Head of caudate nucleus (tissue), 42 donors: ENCODE measurements around the gene FCHO1.
"Not testable (repeated sequence)": the region's sequence is repeated elsewhere in the genome, so short reads cannot be mapped to it uniquely, and the experiment has no call there.

ENCODE experiments used
- DNase-seq, 42 donors: peaks; one replicate each; pipeline versions ENCODE4 v3.0.0 to v3.0.0-alpha.2; 2020 to 2021; ENCODE audit warnings: mixed read lengths in 7 of 42
- intact Hi-C: fragments of 100-400 bp; cut with DNase I; formaldehyde crosslinking; loops from one replicate; pipeline ENCODE4 v1.15.0; 2022

Gene FCHO1

DNA sequence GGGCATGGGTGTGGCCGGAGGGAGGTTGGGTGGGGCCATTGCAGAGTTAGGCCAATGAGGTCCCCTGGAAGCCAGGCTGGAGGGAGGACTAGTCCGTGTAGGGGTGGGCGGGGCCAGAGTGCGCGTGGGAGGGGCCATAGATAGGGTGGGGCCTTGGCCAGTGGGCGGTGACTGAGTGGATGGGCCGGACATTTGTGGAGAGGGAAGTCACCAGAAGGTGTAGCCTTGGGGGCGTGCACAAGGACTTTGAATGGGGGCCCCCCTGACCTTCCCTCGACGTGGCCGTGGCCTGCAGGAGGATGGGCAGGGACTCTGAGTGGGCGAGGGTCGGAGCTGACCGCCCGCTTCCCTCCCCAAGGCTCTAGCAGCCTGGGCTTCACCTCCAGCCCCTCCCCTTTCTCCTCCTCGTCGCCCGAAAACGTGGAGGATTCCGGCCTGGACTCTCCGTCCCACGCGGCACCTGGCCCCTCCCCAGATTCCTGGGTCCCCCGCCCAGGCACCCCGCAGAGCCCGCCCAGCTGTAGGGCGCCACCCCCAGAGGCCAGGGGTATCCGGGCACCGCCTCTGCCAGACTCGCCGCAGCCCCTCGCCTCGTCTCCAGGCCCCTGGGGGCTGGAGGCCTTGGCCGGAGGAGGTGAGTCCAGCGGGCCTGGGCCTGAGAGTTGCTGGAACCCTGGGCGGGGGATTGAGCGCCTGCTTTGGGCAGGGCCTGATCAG is 27.1 kb downstream of the FCHO1 start:
- DNase-seq: peak in 20 of 42 donors; percentile 18 to 74 (median 45)
- intact Hi-C loops: no loop called here

DNA sequence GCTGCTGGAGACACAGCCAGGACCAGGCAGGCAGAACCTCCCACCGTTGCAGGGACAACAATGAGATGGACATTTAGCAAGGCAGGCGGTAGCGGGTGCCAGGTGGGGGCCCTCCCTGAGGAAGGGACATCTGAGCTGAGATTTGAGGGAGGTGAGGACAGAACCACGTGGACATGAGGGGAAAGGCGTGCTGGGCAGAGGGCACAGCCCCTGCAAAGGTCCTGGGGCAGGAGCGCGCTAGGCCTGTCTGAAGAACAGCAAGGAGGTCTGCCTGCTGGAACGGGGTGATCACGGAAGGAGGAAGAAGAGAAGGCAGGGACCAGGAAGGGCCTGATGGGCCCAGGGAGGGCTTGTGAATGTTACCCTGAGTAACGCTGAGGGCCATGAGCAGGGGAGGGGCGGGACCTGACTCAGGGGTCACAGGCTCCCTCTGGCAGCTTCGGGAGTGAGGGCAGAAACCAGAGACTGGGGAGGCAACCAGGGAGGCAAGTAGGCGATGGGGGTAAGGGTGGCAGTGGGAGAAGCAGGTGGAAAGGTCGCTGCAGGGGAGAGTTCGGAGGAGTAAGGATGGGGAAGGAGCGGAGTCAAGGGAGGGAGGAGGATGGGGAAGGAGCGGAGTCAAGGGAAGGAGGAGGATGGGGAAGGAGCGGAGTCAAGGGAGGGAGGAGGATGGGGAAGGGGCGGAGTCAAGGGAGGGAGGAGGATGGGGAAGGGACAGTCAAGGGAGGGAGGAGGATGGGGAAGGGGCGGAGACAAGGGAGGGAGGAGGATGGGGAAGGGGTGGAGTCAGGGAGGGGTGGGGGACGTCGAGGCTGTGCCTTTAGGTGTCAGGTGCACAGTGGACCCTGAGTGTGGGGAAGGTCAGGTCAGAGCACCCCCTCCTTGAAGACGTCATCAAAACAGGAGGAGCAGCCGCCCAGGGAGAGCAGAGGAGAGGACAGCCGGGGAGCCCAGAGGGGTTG is 28.0 kb downstream of the FCHO1 start:
- intact Hi-C loops: no loop called here
- peak in 38 of 42 donors; percentile 16 to 84 (median 58) for DNase-seq

DNA sequence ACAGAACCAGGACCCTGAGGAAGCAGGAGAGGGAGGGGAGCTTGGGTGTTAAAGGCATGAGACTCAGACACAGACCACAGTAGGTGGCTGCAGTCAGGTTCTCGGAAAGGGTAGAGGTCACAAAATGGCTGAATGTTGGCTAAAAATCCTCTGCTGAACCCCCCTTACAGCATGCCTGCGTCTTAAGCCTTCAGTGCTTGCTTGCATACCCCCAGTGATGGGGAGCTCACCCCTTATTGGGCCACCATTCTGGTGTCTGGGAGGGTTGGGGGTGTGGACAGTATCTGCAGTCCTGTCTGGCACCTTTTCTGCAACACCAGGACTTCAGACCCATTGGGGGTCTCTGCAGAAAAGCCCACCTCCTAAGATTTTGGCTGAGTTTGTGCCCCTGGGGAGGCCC is 29.5 kb downstream of the FCHO1 start:
- intact Hi-C loops: loop anchor here (5.0 kb wide), 1 partner anchor 78 kb away; no protein-coding TSS in a partner anchor
- DNase-seq: no peak

DNA sequence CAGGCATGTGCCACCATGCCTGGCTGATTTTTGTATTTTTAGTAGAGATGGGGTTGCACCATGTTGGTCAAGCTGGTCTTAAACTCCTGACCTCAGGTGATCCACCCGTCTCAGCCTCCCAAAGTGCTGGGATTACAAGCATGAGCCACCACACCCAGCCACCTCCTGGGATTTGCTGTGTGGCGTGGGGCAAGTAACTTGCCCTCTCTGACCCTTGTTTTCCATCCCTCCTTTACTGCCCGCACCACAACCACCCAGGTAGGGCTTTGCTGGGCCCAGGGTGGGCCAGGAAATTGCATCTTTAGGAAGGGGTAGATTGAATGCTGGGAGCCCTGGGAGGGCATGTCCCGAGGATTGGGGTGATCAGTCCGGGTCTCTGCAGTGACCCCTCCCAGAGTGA is 32.4 kb downstream of the FCHO1 start:
- intact Hi-C loops: loop anchor here (5.0 kb wide), 1 partner anchor 81 kb away; no protein-coding TSS in a partner anchor
- DNase-seq: not testable (repeated sequence)

DNA sequence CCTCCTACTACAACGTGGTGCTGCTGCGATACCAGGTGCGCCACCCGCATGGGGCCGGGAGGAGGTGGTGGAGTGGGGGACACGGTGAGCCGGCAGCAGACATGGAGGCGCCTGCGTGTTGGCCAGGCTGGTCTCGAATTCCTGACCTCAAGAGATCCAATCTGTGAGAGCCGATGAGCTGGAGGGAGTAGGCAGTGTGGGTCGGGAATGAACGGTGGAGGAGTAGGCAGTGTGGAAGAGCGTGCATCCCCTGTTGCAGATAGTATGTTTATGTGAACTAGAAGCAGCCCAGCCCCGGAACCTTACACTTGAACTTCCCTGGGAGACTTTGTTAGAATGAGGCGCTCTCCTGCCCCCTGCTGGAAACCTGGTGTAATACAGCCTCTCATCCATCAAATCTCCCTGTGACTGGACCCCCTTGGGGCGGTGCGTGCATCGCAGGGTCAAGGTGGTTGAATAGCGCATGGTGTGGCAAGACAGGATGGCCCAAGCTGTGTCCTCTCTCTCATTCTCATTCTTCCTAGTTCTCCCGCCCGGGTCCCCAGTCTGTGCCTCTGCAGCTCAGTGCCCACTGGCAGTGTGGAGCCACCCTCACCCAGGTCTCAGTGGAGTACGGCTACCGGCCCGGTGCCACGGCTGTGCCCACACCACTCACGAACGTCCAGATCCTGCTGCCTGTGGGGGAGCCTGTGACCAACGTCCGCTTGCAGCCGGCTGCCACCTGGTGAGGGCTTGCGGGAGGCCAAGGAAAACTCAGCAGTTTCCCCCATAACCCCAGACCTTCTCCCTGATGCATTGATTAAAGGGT is 33.1 kb downstream of the FCHO1 start:
- intact Hi-C loops: loop anchor here (5.0 kb wide), 1 partner anchor 82 kb away; no protein-coding TSS in a partner anchor
- peak; percentile 58 to 90 (median 80) for DNase-seq

DNA sequence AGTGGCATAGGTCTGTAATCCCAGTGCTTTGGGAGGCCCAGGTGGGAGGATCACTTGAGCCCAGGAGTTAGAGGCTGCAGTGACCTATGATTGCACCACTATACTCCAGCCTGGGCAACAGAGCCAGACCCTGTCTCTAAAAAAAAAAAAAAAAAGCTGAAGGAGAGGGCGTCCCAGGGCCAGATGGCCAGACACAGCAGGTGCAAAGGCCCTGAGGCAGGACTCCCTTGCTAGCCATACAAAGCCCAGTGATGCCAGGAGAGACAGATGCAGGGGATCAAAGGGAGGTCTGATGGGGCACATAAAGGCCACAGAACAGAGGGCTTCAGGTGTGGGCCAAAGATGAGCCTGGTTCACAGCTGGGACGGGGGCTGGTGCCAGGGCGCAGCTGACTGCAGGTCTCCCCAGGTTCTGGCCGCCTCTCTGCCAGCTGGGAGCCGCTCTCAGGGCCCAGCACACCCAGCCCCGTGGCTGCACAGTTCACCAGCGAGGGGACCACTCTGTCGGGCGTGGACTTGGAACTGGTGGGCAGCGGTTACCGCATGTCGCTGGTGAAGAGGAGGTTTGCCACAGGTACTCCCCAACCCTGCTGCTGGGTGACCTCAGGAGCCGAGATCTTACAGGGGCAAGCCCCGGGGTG is 36.1 kb downstream of the FCHO1 start:
- intact Hi-C loops: no loop called here
- DNase-seq: no peak

DNA sequence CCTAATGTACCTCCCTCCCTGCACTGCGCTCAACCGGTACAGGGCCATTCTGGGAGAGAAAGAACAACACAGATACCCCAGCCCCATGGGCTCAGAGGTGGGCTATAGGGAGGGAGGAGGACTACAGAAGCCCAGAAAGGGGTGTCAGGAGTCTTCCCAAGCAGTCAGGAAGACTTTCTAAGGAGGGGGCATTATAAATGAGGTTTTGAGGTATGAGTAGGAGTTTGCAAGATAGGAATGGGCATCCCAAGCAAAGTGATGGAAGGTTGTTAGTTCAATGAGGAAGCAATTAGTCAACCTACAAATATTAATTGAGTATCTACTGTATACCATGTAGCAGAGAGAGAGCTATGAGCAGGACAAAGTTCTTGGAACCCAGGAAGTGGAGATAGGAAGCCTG is 37.4 kb downstream of the FCHO1 start:
- intact Hi-C loops: no loop called here

DNA sequence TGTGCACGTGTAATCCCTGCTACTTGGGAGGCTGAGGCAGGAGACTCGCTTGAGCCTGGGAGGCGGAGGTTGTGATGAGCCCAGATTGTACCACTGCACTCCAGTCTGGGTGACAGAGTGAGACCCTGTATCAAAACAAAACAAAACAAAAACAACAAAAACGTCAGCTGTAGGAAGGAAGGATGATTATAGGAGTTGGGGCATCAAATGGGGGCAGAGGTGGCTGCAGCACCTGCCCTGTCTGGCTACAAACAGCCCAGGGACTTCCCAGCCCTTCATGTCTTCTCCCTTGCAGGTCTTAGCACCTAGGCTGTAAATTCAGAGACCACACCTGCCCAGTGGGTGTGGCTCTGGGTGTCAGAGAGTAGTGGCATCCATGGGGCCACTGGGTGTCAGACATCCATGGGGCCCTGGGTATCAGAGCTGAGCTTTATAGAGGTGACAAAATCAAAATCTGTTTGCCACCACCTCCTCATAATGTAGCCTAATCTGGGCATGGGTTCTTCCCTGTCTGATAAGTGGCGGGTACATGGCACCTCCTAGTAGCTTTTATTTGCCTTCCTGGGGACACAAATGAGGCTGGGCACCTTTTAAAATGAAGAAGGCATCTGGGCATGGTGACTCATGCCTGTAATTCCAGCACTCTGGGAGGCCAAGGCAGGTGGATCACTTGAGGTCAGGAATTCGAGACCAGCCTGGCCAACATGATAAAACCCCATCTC is 38.9 kb downstream of the FCHO1 start:
- intact Hi-C loops: no loop called here
- DNase-seq: no peak

More for the DNA sequence above, 37.4 kb downstream of the FCHO1 start:
- DNase-seq: no peak

DNA sequence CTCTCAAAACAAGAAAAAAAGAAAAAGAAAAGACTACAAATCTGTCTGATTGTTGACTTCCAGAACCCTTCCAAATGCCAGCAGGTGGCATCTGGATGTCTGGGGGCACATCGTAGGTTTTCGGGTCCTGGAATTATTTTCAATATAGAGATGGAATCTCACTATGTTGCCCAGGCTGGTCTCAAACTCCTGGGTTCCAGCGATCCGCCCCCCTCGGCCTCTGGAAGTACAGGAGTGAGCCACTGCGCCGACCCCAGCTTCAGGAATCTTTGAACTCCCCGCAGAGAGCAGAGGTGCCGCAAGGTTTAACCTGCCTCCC is 43.1 kb downstream of the FCHO1 start:
- intact Hi-C loops: no loop called here
- DNase-seq: no peak

DNA sequence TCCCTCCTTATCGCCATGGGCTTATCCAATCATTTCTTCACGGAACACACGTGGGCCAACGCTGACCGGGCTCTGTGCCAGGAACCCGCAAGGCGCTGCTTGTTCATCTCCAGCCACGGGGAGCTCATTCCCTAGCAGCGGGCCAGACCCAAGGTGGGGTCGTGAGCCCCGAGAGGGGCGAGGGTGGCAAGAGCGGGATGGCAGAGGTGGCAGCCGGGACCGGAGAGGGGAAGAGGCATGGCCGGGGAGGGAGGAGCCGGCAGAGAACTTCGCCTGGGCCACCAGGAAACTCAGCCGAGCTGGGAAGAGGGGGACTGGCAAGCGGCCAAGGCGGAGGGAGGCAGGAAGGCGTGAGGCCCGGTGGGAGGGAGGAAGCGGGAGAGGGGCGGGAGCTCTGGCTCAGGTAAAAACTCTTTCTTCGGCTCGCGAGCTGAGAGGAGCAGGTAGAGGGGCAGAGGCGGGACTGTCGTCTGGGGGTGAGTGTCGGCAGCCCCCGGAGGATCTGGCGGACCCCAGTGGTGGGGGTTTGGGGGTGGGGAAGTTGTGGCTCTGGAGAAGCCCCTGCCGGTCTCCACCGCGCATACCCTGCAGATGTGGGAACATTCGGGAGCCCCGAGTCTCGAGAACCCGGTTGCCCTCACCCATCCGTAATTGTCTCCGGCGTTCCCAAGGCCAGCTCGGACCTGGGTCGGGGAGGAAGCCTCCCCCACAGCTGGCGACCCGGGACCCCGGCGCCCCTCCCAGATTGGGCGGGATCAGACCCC is 43.6 kb downstream of the FCHO1 start, which contains the start of gene B3GNT3:
Gene B3GNT3, plus strand, starts transcription at position 408 of the 764 bp plus-strand sequence. CDS start 12,670 bp downstream, outside the sequence.
- peak in 6 of 42 donors; percentile 20 to 53 (median 30) for DNase-seq
- intact Hi-C loops: no loop called here

DNA sequence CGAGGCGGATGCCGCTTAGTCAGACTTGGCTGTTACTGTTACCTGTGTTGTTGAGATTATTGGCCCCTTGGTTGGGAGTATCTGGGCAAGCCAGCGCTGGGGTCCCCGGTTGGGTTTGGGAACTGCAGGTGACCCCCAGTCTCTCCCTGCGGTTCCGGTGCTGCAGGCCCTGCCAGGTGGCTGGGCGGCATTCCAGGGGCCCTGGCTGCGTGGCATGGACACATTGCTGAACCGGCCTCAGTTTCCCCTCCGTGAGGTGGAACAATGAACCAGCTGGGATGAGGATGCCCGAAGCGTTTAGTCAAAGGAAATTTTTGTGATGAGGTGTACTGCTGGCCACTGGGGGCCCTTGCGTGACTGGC is 44.2 kb downstream of the FCHO1 start:
- intact Hi-C loops: no loop called here
- no peak for DNase-seq

DNA sequence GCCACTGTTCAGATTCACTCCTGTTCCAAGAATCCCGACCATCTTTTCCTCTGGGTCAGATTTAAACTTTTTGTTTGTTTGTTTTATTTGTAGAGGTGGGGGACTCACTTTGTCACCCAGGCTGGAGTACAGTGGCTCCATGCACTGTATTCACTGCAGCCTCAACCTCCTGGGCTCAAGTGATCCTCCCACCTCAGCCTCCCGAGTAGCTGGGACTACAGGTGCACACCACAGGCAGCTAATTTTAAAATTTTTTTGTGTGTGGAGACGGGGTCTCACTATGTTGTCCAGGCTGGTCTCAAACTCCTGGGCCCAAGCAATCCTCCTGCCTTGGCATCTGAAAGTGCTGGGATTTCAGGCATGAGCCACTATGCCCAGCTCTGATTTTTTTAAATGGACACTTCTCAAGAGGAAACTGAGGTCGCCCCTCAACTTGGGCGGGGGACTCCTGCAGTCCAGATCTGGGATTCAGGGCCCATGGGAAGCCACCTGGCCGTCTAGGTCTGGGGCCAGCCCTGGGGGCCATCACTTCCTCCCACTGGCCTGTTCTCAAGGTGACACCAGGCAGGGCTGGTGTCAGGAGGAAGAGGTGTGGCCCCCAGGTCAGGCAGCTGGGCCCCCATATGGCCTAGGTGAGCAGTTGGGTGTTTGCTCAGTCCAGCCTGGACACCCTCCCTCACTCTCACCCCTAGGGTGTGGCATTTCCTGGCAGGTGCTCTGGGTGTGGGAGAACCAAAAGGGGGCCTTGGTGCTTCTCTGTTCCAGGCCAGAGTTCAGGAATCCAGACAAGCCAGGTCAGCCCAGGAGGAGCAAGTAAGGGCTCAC is 44.9 kb downstream of the FCHO1 start:
- intact Hi-C loops: no loop called here
- no peak for DNase-seq

DNA sequence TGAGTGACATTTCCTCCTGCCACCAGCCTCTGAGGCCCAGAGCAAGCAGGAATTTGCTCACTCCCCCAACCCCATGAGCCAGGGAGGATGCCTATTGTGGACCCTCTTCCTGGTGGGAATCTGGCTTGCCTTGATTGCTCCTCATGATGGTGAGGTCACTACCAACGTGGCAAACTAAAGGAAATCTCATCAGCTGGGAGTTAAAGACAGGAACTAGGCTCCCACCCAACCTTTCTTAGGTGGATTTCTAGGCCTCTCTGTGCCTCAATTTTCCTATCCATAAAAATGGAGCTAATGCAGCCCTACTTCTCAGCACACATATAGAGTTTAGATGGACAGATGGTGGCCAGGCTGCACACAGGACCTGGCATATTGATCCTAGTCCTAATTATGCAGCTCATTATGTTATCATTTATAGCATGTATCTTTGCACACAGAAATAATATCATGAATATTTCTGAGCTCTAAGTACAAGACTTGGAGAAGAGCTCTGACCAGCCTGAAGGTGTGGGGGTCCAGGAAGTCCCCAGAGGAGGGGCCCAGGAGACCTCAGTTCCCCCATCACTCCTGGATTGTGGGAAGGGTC is 45.7 kb downstream of the FCHO1 start:
- no peak for DNase-seq
- intact Hi-C loops: no loop called here

DNA sequence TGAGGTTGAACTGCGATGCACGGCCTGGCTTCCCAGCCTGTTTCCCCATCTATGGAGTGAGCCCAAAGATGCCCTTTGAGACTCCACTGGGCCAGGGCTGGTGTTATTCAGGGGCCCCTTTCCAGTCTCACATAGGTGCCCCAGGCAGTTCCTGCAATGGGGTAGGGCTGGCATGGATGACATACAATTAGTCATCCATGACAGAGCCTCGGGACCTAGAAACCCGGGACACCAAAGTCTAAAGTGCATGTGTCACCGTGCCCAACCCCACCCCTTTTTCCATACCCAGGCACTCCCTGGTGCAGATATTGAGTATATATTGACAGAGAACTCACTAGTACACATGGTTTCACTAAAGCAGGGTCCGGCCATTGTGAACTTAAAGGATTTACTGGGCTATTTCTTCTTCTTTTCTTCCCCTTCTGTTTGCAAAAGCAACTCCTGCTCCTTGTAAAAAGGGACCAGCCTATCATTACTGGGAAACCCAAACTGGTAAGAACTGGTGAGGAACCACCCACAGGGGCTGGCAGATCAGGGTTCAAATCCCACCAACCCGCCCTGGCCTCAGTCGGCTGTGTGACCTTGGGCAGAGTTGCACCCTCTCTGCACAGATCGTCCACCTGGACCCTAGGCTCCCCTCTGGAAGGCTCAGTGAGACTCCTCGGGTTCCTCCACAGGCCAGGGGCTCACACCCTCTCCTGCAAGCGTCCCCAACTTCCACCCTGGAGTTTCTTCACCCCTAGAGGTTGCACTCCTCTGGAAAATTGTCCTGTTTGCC is 46.3 kb downstream of the FCHO1 start:
- DNase-seq: no peak
- intact Hi-C loops: no loop called here

DNA sequence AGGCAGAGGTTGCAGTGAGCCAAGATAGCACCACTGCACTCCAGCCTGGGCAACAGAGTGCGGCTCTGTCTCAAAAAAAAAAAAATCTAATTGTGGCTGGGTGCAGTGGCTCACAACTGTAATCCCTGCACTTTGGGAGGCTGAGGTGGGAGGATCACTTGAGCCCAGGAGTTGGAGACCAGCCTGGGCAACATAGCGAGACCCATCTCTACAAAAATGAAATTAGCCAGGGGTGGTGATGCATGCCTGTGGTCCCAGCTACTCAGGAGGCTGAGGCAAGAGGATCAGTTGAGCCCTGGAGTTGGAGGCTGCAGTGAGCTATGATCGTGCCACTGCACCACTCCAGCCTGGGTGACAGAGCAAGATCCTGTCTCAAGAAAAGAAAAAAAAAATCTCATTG is 47.3 kb downstream of the FCHO1 start:
- intact Hi-C loops, DNase-seq: not testable (repeated sequence)
